Stimulated activated naive CD4-positive, alpha-beta T cell treated with Interleukin-2 at 50 U/mL for 16 hours (primary cell): ENCODE data around the gene RNASE3.
"Not testable (repeated sequence)": the region's sequence is repeated elsewhere in the genome, so short reads cannot be mapped to it uniquely, and the experiment has no call there.

Experiments used
- DNase-seq: peaks from one replicate; lab custom pipeline; 2025; lab: John Stamatoyannopoulos, UW

RNASE3 gene

DNA sequence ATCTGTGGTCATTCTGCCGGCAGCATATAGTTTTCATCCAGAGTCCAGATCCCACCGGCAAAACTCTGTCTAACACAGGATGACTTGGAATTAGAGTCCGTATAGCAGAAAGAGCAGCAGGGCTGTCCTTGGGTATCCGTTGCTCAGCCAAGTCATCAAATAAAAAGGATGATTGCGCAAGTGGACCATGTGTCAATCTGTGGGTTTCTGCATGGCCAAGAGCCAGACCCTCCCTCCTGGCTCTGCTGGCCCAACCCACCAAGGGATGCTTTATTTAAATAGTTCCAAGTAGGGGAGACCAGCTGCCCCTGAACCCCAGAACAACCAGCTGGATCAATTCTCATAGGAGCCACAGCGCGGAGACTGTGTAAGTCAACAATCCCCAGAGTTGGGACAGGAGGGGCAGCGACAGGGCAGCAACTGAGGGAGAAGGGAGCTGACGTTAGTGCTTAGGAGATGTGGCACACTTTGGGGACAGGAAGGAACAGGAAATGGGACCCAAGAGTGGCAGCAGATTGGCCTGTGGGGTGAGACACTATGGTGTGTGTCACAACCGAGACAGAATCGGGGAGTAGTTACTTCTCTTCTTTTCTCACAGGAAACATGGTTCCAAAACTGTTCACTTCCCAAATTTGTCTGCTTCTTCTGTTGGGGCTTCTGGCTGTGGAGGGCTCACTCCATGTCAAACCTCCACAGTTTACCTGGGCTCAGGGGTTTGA lies 28.0 kb downstream of the RNASE3 start:
- DNase-seq, result not testable (repeated sequence)

DNA sequence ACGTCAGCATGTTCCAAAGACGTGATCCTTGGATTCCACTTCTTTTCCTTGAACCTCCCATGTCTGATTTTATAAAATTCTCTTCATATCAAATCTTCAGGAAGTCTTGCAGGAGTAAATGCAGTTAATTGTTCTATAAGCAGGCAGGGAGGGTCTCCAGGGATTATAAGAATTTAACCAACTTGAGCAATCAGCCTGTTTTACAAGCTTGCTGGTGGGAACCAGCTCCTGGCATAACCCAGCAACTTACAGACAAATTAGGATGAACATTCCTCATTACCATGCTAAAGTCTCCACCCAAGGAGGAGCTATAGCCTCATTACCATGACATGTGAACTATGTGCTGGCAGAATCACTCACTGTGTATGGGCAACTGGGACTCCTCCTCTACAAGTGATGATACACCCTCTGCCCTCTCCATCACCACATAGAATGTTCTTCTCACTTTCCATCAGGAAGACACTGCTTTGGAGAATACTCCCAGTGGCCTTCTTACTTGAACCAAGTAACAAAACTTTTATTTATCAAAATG lies 32.6 kb downstream of the RNASE3 start:
- not testable (repeated sequence) for DNase-seq

GRCh38 chr14:20934148-20934762 lies 43.1 kb downstream of the RNASE3 start:
- no peak for DNase-seq

GRCh38 chr14:20935303-20935984 lies 44.3 kb downstream of the RNASE3 start:
- no peak for DNase-seq
